HCT116 (cell line): ENCODE results near the gene QRSL1. TPM values are rescaled to one million over a fixed set of nuclear protein-coding genes. Genes with fewer than 3 reads are reported as not detected.

Source experiments
- ATAC-seq: fragments of 200-7000 bp; cut with Tn5 transposase; 2 replicates; pipeline ENCODE4 v1.9.1; 2020; ENCODE audit warnings: mild to moderate bottlenecking, moderate library complexity
- BruUV-seq: library from RNA; stranded (reverse); fragments of 400-500 nt; replicated peaks from 2 replicates; lab custom pipeline; 2021; lab: Mats Ljungman, UMichigan
- CTCF ChIA-PET: fragments of 300-600 bp; sonication (Branson Sonifier 250); formaldehyde crosslinking; loops from one replicate; lab custom pipeline; 2021; ENCODE audit warnings: antibody characterized with exemption; lab: Charles Lee
- POLR2A ChIA-PET: fragments of 300-600, 350-600 bp; sonication (Branson Sonifier 250); formaldehyde crosslinking; loops from one replicate; lab custom pipeline; 2021; ENCODE audit warnings: antibody characterized with exemption; lab: Charles Lee
- RAD21 ChIA-PET, 2 experiments: fragments of 300-600 bp; sonication (Branson Sonifier 250); formaldehyde crosslinking; loops; one replicate each; lab custom pipeline; 2023; ENCODE audit warnings: low total read pairs in 2 of 2; ENCODE audit not compliant: uncharacterized antibody in 2 of 2, unreplicated experiment in 2 of 2, low non-redundant PET in 1 of 2; lab: Charles Lee
- DNase-seq: peaks from one replicate; pipeline ENCODE4 v3.0.0-alpha.2; 2010; ENCODE audit warnings: low read depth, low spot score
- H2AFZ ChIP-seq: fragments of 200-600 bp; shearing (Covaris generic), sonication (generic); 2 replicates; pipeline ENCODE4 v1.6.1; 2017; ENCODE audit warnings: low read depth, mixed run types, mixed read lengths, antibody characterized with exemption, low read length; ENCODE audit not compliant: poor library complexity, severe bottlenecking
- H3K27ac ChIP-seq: 2 replicates; pipeline ENCODE4 v1.5.1; 2012; ENCODE audit warnings: low read depth, low read length
- H3K27me3 ChIP-seq: fragments of 200-600 bp; sonication (generic); 2 replicates; pipeline ENCODE4 v1.6.1; 2016; ENCODE audit warnings: mixed run types, low read length, mixed read lengths; ENCODE audit not compliant: insufficient read depth
- H3K36me3 ChIP-seq, 2 experiments: fragments of 200-500 bp in 1 of 2; fragments of 200-600 bp in 1 of 2; sonication (Bioruptor generic) in 1 of 2; sonication (generic) in 1 of 2; 2 replicates each; pipeline versions ENCODE4 v1.5.1 to v1.6.1; 2014 to 2016; ENCODE audit warnings: low read length in 2 of 2, inconsistent platforms in 1 of 2, mixed read lengths in 1 of 2, mixed run types in 1 of 2; ENCODE audit not compliant: insufficient read depth in 2 of 2, control insufficient read depth in 1 of 2
- H3K4me1 ChIP-seq, 2 experiments: fragments of 200-600 bp in 1 of 2; sonication (generic) in 1 of 2; 2 replicates each; pipeline versions ENCODE4 v1.5.1 to v1.6.1; 2012 to 2017; ENCODE audit warnings: low read length in 2 of 2, inconsistent platforms in 1 of 2, mild to moderate bottlenecking in 1 of 2, mixed read lengths in 1 of 2, mixed run types in 1 of 2, moderate library complexity in 1 of 2; ENCODE audit not compliant: insufficient read depth in 2 of 2, control insufficient read depth in 1 of 2
- H3K4me2 ChIP-seq: fragments of 200-600 bp; sonication (generic); 2 replicates; pipeline ENCODE4 v1.6.1; 2017; ENCODE audit warnings: mixed run types, low read length, mixed read lengths
- H3K4me3 ChIP-seq, 2 experiments: fragments of 200-600 bp in 1 of 2; sonication (generic) in 1 of 2; replicated peaks in 1 of 2; 2 replicates each; pipeline ENCODE4 v1.5.1; 2011 to 2016; ENCODE audit warnings: low read length in 2 of 2, control low read depth in 1 of 2, low read depth in 1 of 2, mild to moderate bottlenecking in 1 of 2, mixed read lengths in 1 of 2, mixed run types in 1 of 2
- H3K79me2 ChIP-seq: fragments of 200-600 bp; sonication (generic); 2 replicates; pipeline ENCODE4 v1.6.1; 2017; ENCODE audit warnings: mild to moderate bottlenecking, mixed run types, low read length, moderate library complexity, mixed read lengths; ENCODE audit not compliant: insufficient read depth
- H3K9ac ChIP-seq: fragments of 200-600 bp; sonication (generic); 2 replicates; pipeline ENCODE4 v1.6.1; 2016; ENCODE audit warnings: low read length, mixed read lengths
- H3K9me2 ChIP-seq: fragments of 200-600 bp; sonication (generic), shearing (Covaris generic); 2 replicates; pipeline ENCODE4 v1.6.1; 2017; ENCODE audit warnings: mixed run types, mild to moderate bottlenecking, moderate library complexity; ENCODE audit not compliant: insufficient read depth
- H3K9me3 ChIP-seq, 2 experiments: fragments of 200-500 bp in 1 of 2; fragments of 200-600 bp in 1 of 2; sonication (Bioruptor generic) in 1 of 2; sonication (generic) in 1 of 2; 2 replicates each; pipeline ENCODE4 v1.6.1; 2014 to 2017; ENCODE audit warnings: low read length in 2 of 2, mixed read lengths in 2 of 2, inconsistent platforms in 1 of 2, low read depth in 1 of 2, mild to moderate bottlenecking in 1 of 2, mixed run types in 1 of 2, moderate library complexity in 1 of 2; ENCODE audit not compliant: control insufficient read depth in 1 of 2, insufficient read depth in 1 of 2
- H4K20me1 ChIP-seq: fragments of 200-600 bp; sonication (generic), shearing (Covaris generic); 2 replicates; pipeline ENCODE4 v1.6.1; 2017; ENCODE audit warnings: mixed run types, mild to moderate bottlenecking, moderate library complexity; ENCODE audit not compliant: insufficient read depth
- CBX3 ChIP-seq: IDR thresholded peaks from 2 replicates; pipeline ENCODE4 v1.6.1; 2012; ENCODE audit warnings: low read depth
- CTCF ChIP-seq, 3 experiments: fragments of 200-600 bp in 1 of 3; sonication (generic) in 1 of 3; IDR thresholded peaks in 2 of 3; conservative IDR thresholded peaks in 1 of 3; 2 replicates each; pipeline ENCODE4 v1.5.1; 2012 to 2017; ENCODE audit warnings: low read depth in 2 of 3, low read length in 2 of 3, antibody characterized with exemption in 1 of 3, borderline replicate concordance in 1 of 3, control low read depth in 1 of 3, mild to moderate bottlenecking in 1 of 3, mixed read lengths in 1 of 3, mixed run types in 1 of 3, moderate library complexity in 1 of 3; ENCODE audit not compliant: insufficient read depth in 1 of 3
- EGR1 ChIP-seq: IDR thresholded peaks from 2 replicates; pipeline ENCODE4 v1.6.1; 2012; ENCODE audit warnings: low read depth
- ELF1 ChIP-seq: IDR thresholded peaks from 2 replicates; pipeline ENCODE4 v1.6.1; 2012; ENCODE audit warnings: low read depth, borderline replicate concordance
- EZH2 ChIP-seq: fragments of 200-600 bp; sonication (generic); IDR thresholded peaks from 2 replicates; pipeline ENCODE4 v1.6.1; 2017; ENCODE audit warnings: antibody characterized with exemption, mixed run types
- EZH2phosphoT487 ChIP-seq: fragments of 200-600 bp; IDR thresholded peaks from 2 replicates; pipeline ENCODE4 v1.6.1; 2018; ENCODE audit warnings: antibody characterized with exemption, borderline replicate concordance
- FOSL1 ChIP-seq: IDR thresholded peaks from 2 replicates; pipeline ENCODE4 v1.6.1; 2012; ENCODE audit warnings: low read depth
- JUND ChIP-seq: IDR thresholded peaks from 2 replicates; pipeline ENCODE4 v1.6.1; 2012
- POLR2A ChIP-seq: IDR thresholded peaks from 2 replicates; pipeline ENCODE4 v1.7.0; 2011; ENCODE audit warnings: borderline replicate concordance; ENCODE audit not compliant: insufficient read depth, insufficient read length; ENCODE audit errors: extremely low read depth
- RAD21 ChIP-seq: IDR thresholded peaks from 2 replicates; pipeline ENCODE4 v1.6.1; 2012; ENCODE audit warnings: low read depth, mild to moderate bottlenecking
- SP1 ChIP-seq: IDR thresholded peaks from 2 replicates; pipeline ENCODE4 v1.6.1; 2012; ENCODE audit warnings: low read depth
- SRF ChIP-seq: IDR thresholded peaks from 2 replicates; pipeline ENCODE4 v1.6.1; 2012; ENCODE audit warnings: low read depth
- YY1 ChIP-seq: IDR thresholded peaks from 2 replicates; pipeline ENCODE4 v1.6.1; 2011; ENCODE audit warnings: low read length, low read depth, moderate library complexity, mild to moderate bottlenecking; ENCODE audit not compliant: insufficient replicate concordance; ENCODE audit errors: extremely low read depth
- ZBTB33 ChIP-seq: IDR thresholded peaks from 2 replicates; pipeline ENCODE4 v1.6.1; 2011; ENCODE audit warnings: mild to moderate bottlenecking, low read length, moderate library complexity; ENCODE audit not compliant: insufficient replicate concordance; ENCODE audit errors: extremely low read depth
- ZFX ChIP-seq: fragments of 450-650 bp; IDR thresholded peaks from 2 replicates; pipeline ENCODE4 v1.6.1; 2017
- intact Hi-C: fragments of 100-400 bp; cut with micrococcal nuclease; formaldehyde crosslinking; loops from 2 replicates; pipeline ENCODE4 v1.10.0; 2022
- total RNA-seq: library from RNA; stranded (reverse); gene quantifications from one replicate; pipeline ENCODE4 v1.2.1, GENCODE V29; 2021; ENCODE audit not compliant: unreplicated experiment

Gene QRSL1
- total RNA-seq, 1 experiment from 2014 or later: 16.0 TPM

GRCh38 chr6:106714281-106714680, 84.9 kb downstream of the QRSL1 start:
- no peaks in the 10 kb centered on the region for H3K9me2 ChIP-seq
- intact Hi-C loops: no loop called here
- no peak overlapping the region for H2AFZ ChIP-seq
- no peak overlapping the region for H3K27ac ChIP-seq
- H3K9ac ChIP-seq: no peak overlapping the region
- H3K4me3 ChIP-seq: no peak overlapping the region
- TF ChIP-seq EZH2 (no peak), ELF1 (no peak), EZH2phosphoT487 (no peak), CTCF (IDR thresholded peaks at IDR 0.05 in 2 of 3, conservative IDR thresholded peaks at IDR 0.05 in 1 of 3; ENCODE audit: borderline replicate concordance in 1 of 3, insufficient read depth in 1 of 3, low read depth in 2 of 3, low read length in 2 of 3) (no peak), YY1 (no peak), ZBTB33 (no peak), SRF (no peak), SP1 (no peak), CBX3 (no peak), POLR2A (no peak), EGR1 (no peak), FOSL1 (no peak), RAD21 (no peak), JUND (no peak), ZFX (no peak)
- H3K9me3 ChIP-seq: no peaks in the 10 kb centered on the region
- no peaks in the 10 kb centered on the region for H4K20me1 ChIP-seq
- ChIA-PET CTCF (no interaction called here), RAD21 (no interaction called here), POLR2A (no interaction called here)
- no peaks in the 10 kb centered on the region for H3K79me2 ChIP-seq
- H3K4me2 ChIP-seq: no peak overlapping the region
- no peaks in the 10 kb centered on the region for H3K36me3 ChIP-seq
- ATAC-seq (no peak), DNase-seq (no peak)
- no peaks in the 10 kb centered on the region for H3K4me1 ChIP-seq
- H3K27me3 ChIP-seq: no peaks in the 10 kb centered on the region
- BruUV-seq: no TSS peak
